Epithelial cell of esophagus (primary cell): ENCODE measurements around the gene SRSF4.
"Not testable (repeated sequence)": the region's sequence is repeated elsewhere in the genome, so short reads cannot be mapped to it uniquely, and the experiment has no call there.

Experiments
- DNase-seq: peaks from one replicate; pipeline ENCODE4 v3.0.0; 2010; ENCODE audit warnings: low read depth
- H3K4me3 ChIP-seq: 2 replicates; pipeline ENCODE4 v1.5.1; 2011; ENCODE audit warnings: mild to moderate bottlenecking, low read length, control low read depth
- TF ChIP-seq, protein P1 (sequence below): IDR thresholded peaks from 2 replicates; pipeline ENCODE4 v1.5.1; 2011; ENCODE audit warnings: low read depth, mild to moderate bottlenecking, low read length, control low read depth, inconsistent platforms; ENCODE audit not compliant: insufficient read depth; ENCODE audit errors: missing control alignments

Gene SRSF4

GRCh38 chr1:29156543-29157268 is 25.0 kb downstream of the SRSF4 start:
- no peak overlapping the region for H3K4me3 ChIP-seq
- DNase-seq = no peak
- TF ChIP-seq, protein P1, sequence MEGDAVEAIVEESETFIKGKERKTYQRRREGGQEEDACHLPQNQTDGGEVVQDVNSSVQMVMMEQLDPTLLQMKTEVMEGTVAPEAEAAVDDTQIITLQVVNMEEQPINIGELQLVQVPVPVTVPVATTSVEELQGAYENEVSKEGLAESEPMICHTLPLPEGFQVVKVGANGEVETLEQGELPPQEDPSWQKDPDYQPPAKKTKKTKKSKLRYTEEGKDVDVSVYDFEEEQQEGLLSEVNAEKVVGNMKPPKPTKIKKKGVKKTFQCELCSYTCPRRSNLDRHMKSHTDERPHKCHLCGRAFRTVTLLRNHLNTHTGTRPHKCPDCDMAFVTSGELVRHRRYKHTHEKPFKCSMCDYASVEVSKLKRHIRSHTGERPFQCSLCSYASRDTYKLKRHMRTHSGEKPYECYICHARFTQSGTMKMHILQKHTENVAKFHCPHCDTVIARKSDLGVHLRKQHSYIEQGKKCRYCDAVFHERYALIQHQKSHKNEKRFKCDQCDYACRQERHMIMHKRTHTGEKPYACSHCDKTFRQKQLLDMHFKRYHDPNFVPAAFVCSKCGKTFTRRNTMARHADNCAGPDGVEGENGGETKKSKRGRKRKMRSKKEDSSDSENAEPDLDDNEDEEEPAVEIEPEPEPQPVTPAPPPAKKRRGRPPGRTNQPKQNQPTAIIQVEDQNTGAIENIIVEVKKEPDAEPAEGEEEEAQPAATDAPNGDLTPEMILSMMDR = no peak

DNA sequence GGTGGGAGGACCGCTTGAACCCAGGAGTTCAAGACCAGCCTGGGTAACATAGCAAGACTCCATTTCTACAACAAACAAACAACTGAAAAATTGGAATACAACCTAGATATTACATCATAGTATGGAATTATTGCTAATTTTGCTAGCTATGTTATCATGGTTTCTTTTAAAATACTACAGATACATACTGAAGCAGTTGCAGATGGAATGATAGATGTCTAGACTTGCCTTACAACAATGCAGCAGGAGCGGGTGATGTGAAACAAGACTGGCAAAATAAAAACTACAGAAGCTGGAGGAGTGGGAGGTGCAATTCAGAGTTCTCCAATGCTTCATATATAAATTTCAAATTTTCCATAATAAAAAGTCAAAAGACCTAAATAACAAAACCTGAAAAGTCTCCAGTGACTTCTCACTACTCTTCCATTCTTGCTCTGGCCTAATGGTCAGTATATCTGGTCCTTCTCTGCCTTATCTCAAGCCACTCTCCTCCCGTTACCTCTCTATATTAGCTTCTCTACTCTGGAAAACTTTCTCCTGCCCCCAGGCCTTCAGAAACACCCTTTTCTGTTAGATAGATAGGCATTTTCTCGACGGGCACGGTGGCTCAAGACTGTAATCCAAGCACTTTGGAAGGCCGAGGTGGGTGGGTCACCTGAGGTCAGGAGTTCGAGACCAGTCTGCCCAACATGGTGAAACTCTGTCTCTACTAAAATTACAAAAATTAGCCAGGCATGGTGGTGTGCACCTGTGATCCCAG is 29.5 kb downstream of the SRSF4 start:
- H3K4me3 ChIP-seq = no peak overlapping the region
- TF ChIP-seq, protein P1 = no peak
- DNase-seq = no peak

DNA sequence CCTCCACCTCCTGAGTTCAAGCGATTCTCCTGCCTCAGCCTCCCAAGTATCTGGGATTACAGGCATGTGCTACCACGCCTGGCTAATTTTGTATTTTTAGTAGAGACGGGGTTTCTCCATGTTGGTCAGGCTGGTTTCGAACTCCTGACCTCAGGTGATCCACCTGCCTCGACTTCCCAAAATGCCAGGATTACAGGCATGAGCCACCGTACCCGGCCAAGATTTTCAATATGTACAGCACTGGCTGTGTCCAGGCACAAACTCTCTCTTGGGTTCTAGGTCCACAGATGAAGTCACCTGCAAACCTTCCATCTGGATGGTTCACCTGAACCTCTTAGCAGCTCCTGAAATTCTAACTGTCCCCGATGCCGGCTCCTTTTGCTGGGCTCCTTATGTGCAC is 31.4 kb downstream of the SRSF4 start:
- not testable (repeated sequence) for DNase-seq, H3K4me3 ChIP-seq

DNA sequence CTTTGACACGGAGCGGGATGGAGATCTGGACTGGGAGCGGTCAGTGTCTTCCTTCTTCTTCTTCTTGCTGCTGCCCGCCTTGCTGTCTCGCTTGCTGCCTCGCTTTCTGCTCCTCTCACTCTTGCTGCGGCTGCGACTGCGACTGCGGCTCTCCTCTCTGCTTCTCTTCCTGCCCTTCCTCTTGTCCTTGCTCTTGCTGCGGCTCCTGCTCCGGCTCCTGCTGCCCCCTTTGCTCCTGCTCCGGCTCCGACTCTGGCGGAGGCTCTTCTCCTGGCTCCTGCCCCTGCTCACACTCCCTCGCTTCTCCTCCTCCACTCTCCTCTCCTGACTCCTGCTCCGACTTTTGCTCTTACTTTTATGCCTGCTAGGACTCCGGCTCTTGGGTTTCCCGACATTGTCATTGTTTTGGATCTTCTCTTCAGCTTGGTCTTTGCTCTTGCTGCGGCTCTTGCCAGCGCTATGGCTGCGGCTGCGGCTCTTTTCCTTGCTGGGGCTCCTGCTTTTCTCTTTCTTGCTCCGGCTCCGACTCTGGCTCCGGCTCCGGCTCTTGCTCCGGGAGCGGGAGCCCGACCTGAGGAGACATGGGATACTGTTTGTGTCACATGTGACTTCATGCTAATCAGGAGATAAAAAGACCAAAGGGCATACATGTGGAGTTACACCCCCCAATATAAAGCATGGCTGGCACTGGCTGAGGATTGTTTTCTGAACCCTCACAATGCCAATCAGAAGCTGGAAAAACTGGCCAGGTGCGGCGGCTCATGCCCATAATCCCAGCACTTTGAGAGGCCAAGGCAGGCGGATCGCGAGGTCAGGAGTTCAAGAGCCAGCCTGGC is 32.8 kb downstream of the SRSF4 start:
- H3K4me3 ChIP-seq = no peak overlapping the region
- TF ChIP-seq, protein P1 = no peak
- DNase-seq = no peak

- peak; percentile 62 for DNase-seq
Measured at GRCh38 chr1:29145739-29146437, 35.8 kb downstream of the SRSF4 start.

GRCh38 chr1:29144178-29144577 is 37.5 kb downstream of the SRSF4 start:
- peak; percentile 36 for DNase-seq
- H3K4me3 ChIP-seq = no peak overlapping the region
- TF ChIP-seq, protein P1 = no peak

More at GRCh38 chr1:29145739-29146437, 35.8 kb downstream of the SRSF4 start:
- TF ChIP-seq, protein P1 = no peak
- H3K4me3 ChIP-seq = no peak overlapping the region

DNA sequence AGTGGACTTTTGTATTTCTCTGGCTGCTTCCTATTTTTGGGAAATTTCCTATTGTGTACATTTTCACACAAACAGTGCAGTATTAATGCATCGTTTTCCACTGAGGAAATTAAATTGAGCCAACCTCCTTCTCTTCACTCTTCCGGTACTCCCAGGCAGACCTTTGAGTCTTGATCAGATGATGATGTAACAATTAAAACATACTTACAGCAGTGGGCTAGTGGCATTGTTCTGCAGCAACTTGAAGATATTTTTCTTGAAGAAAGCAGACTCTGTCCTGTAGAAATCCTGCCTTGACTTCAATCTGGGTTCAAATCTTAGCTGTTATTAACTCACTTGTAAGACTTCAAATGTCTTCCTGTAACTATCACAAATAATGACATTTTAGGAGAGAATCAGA is 39.0 kb downstream of the SRSF4 start:
- TF ChIP-seq, protein P1 = no peak
- no peak overlapping the region for H3K4me3 ChIP-seq
- no peak for DNase-seq
